Fibroblast of skin of left biceps (primary cell): ENCODE data around the gene WNT7B.
A peak's percentile ranks its signal among the peaks of the same experiment; 100 is the strongest.
"Not testable (repeated sequence)": the region's sequence is repeated elsewhere in the genome, so short reads cannot be mapped to it uniquely, and the experiment has no call there.

Experiments
- DNase-seq, 2 experiments: peaks; one replicate each; pipeline ENCODE4 v3.0.0-alpha.2; 2013; ENCODE audit warnings: low read depth in 2 of 2

Gene WNT7B

DNA sequence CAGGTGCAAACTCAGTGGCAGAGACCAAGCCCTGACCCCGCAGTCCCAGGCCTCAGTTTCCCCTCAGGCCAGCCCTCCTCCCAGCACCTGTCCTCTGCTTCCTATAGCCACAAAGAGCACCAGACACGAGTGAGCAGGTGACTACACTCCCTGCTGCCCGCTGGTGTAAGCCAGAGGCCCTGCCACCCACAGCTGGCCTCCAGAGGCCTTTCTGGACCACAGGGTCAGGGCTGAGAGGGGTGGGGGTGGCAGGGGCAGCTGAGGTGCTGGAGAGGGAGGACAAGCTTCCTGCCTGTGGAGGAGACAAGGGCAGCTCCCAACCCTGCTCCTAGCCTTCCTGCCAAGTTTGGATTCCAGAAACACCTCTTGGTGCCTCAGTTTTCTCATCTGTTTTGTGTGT, 31.3 kb upstream of the WNT7B start:
- no peak for DNase-seq

DNA sequence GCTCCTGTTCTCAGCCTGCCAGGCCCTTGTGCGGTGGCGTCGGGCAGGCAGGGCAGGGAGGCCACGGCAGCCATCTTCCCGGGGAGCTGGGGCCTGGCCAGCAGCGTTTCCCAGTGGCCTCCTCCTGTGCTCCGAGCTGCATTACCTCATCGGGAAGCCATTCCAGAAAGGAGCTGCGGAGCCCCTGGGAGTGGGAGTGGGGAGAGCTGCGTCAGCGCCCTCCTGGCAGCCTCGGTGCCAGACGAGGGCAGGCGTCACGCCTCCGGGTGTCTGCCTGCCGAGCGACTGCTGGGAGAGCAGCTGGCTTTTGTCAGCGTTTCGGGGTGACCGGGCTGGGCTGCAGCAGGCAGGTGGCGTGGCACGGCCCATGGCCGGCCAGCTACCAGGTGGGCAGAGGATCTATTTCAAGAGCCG, 30.9 kb upstream of the WNT7B start:
- DNase-seq = peak; percentile 76 to 82

- DNase-seq = no peak
Observed at GRCh38 chr22:46007003-46007847, 30.3 kb upstream of the WNT7B start.

GRCh38 chr22:46006379-46007002, 29.5 kb upstream of the WNT7B start:
- DNase-seq = peak; percentile 50 to 62

DNA sequence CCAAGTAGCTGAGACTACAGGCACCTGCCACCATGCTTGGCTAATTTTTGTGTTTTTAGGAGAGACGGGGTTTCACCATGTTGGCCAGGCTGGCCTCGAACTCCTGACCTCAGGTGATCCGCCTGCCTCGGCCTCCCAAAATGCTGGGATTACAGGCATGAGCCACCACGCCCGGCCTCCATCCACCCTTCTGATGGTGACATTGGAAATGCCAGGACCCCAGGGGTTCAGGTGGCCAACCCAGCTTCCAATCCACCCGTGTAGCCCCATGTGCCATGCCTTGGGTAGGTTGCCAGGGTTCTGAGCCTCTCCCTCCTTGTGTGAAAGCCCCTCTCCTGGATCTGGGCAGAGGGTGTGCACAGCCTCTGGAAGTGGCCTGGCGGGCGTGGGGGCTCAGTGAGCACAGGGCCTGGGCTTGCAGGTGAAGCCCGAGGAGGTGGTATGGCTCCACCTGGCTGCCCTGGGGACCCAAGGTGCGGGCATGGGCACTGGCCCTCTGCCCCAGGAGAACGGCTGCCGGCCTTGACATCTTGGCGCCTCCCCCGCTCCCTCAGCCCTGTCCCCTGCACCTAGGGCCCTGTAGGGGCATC, 28.2 kb upstream of the WNT7B start:
- DNase-seq = not testable (repeated sequence)

DNA sequence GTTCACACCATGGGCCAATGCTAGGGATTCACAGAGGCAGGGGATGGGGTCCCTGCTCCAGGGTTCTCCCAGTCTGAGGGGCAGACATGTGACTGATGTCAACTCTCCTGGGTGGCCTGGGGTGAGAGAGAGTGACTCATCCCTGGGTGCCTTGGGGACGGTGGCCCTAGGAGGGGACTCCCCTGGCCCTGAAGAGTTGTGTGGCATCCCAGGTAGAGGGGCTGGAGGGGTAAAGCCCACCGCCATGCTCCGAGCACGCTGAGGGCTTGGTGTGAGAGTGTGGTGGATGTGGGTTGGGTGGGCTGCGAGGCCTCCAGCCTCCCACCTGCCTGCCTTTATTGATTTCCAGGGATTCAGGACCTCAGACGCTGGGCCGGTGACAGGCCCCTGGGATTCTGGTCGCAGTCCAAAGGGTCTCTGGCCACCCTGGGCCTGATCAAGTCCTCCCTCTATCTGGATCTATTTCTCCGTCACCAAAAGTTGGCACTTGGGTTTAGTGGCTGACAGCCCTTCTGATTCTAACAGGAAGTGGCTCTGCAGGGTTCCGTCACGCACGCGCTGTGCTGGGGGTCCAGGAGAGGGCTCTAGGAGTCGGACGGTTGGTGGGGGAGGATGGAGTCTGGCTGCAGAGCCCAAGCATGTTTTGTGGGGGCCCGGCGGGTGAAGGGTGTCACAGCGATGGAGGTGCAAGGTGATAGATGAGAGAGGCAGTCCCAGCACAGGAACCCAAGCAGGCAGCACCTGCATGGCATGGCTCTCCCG, 27.3 kb upstream of the WNT7B start:
- no peak for DNase-seq

DNA sequence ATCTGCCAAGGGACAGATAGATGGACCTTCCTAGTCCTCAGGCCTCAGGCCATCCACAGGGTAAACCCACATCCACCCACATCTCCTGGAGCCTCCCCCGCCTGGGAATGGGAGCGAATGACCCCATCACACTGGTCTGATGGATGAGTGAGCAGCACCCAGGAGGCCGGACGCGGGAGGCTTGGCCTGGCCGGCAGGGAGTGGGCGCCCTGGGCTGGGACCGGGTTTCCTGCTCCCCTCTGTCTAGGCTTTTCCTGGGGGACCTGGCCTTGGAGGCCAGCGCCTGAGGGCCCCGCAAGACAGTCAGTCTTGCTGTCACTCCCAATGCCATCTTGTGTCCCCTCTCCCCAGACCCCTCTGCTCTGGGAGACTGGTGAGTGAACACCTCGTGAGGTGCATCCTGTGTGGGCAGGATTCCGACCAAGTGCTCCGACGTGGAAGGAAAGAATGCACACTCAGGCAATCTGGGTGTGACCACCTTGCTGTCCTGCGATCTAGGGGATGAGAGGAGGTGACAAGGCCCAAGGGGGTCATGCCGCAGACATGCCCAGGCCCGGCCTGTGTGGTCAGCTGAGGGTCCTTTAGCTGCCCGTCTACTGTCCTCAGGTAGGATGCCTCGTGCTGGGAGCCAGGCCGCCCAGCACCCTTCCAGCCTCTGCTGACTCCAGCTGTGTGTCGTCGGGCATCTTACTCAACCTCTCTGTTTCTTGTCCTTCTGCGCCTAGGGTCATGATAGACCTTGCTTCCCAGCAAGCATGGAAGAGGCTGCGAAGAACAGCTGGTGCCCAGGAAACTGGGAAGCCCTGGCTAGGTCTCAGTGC, 26.5 kb upstream of the WNT7B start:
- DNase-seq = no peak

DNA sequence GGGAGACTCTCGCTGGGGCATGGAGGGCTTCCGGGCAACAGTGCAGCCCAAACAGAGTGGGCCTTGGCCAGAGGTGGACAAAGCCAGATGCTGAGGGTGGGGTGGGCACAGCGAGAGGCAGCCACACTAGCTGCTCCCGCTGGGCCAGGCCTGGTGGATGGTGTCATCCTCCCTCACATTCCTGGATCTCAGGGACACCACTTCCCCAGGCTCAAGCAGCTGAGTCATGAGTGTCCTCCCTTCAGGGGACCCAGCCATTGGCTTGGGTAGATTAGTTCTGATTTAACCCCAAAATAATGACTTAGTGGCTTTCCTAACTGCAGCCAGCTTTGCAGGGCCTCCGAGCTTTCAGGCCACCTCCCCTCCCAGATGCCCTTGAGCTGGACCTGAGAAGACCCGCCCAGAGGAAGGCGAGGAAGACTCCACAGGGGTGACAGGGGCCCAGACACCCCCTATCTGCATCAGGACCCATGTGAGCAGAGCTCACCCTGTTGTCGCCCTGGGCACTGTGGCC, 25.9 kb upstream of the WNT7B start:
- DNase-seq = no peak

DNA sequence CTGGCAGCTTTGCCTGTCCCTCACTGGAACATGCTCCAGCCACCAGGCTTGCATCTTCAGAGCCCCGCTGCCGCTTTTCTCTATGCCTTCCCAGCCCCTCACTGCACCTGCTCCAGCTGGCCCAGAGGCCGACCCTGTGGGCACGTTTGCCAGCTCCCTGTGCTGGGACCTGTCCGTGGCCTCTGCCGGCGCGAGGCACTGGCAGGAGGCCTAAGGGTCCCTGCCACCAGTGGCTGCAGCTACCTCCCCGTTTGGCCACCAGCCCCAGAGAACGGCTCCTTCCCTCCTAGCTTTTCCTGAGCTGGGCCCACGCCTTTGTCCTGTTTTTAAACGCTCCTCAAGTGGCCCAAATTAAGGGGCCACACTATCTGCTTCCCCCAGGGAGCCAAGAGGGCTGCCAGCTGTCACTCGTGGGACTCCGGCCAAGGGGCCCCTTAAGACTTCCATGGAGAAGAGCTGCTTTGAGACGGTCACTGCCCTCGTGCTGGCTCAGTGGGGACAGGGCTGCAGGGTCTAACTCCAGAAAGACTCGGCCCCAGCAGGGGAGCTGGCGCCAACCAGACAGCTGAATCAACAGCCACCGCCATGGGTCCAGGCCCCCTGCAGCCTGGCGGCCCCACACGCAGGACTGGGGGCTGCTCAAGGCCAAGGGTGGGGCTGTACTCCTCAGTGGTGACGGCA, 24.6 kb upstream of the WNT7B start:
- no peak for DNase-seq

- DNase-seq = no peak
Observed at GRCh38 chr22:46001046-46001425, 24.1 kb upstream of the WNT7B start.

DNA sequence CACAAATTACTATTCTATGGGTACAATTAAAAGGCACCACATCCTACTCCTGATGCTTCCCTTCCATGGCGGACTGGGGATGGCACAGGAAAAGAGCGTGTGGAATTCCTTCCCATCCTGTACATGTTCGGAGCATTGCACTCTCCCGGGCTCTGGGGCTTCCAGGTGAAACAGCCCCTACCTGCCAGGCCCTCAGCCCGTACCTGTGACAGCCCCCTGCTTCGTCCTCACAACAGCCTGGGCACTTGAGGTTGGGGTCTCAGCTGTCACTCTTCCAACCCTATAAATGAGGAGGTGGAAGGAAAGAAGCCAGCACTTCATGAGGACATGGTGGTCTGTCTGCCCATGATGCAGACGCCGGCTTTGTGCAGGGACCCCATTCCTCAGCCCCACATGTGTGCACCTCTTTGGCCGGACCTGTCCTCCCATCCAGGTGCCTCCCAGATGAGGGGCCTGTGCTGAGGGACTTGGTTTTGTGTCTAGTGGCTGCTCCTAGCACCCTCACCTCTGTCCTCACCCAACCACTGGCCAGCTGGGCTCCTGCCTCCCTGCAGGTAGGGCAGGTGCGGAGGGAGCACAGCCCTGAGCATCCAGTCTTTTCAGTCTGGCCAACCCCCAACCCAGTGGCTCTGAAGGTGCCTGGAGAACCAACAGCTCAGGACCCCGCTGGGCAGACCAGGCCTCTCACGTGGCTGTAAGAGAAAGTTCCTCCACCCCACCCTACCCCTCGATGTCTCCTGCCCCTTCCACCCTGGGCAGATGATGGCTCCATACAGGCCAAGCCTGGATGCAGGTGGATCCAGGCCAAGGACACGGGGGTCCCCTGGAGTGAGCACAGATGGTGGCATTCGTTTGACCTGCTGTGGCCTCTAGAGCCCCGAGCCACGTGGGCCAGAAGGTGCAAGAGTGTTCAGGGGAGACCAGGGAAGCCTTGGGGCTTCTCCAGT, 23.4 kb upstream of the WNT7B start:
- no peak for DNase-seq

GRCh38 chr22:45999379-45999971, 22.5 kb upstream of the WNT7B start:
- no peak for DNase-seq

- no peak for DNase-seq
Observed at GRCh38 chr22:45998638-45999378, 21.8 kb upstream of the WNT7B start.

GRCh38 chr22:45997777-45998637, 21.0 kb upstream of the WNT7B start:
- no peak for DNase-seq

GRCh38 chr22:45997077-45997776, 20.3 kb upstream of the WNT7B start:
- DNase-seq = peak; percentile 91 to 92

GRCh38 chr22:45996241-45997076, 19.5 kb upstream of the WNT7B start:
- DNase-seq = no peak
